ENCODE data around the gene RPS4Y2. TPM values are rescaled to one million over a fixed set of nuclear protein-coding genes. Genes with fewer than 3 reads are reported as not detected.

Gene RPS4Y2
- total RNA-seq, 1 experiment from 2014 or later: not detected

- Mint-ChIP-seq H3K27ac (no peak overlapping the region), H3K9me3 (peaks cover 41% of the 10 kb centered on the region), H3K27me3 (ENCODE audit: low read depth) (peaks cover 5% of the 10 kb centered on the region), H3K36me3 (peaks cover 33% of the 10 kb centered on the region), H3K4me3 (no peak overlapping the region), H3K4me1 (no peaks in the 10 kb centered on the region)
- CTCF ChIA-PET: no interaction called here
- POLR2A ChIA-PET: no interaction called here
- DNase-seq (ENCODE audit: low spot score): no peak
- no peak for ATAC-seq
- TF ChIP-seq GABPB1 (CRISPR knock-in tag; IDR thresholded peaks at IDR 0.05) (no peak), CBFB (CRISPR knock-in tag; IDR thresholded peaks at IDR 0.05; ENCODE audit: low read depth) (no peak)
- TF ChIP-seq, protein P1, sequence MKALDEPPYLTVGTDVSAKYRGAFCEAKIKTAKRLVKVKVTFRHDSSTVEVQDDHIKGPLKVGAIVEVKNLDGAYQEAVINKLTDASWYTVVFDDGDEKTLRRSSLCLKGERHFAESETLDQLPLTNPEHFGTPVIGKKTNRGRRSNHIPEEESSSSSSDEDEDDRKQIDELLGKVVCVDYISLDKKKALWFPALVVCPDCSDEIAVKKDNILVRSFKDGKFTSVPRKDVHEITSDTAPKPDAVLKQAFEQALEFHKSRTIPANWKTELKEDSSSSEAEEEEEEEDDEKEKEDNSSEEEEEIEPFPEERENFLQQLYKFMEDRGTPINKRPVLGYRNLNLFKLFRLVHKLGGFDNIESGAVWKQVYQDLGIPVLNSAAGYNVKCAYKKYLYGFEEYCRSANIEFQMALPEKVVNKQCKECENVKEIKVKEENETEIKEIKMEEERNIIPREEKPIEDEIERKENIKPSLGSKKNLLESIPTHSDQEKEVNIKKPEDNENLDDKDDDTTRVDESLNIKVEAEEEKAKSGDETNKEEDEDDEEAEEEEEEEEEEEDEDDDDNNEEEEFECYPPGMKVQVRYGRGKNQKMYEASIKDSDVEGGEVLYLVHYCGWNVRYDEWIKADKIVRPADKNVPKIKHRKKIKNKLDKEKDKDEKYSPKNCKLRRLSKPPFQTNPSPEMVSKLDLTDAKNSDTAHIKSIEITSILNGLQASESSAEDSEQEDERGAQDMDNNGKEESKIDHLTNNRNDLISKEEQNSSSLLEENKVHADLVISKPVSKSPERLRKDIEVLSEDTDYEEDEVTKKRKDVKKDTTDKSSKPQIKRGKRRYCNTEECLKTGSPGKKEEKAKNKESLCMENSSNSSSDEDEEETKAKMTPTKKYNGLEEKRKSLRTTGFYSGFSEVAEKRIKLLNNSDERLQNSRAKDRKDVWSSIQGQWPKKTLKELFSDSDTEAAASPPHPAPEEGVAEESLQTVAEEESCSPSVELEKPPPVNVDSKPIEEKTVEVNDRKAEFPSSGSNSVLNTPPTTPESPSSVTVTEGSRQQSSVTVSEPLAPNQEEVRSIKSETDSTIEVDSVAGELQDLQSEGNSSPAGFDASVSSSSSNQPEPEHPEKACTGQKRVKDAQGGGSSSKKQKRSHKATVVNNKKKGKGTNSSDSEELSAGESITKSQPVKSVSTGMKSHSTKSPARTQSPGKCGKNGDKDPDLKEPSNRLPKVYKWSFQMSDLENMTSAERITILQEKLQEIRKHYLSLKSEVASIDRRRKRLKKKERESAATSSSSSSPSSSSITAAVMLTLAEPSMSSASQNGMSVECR (CRISPR knock-in tag; IDR thresholded peaks at IDR 0.05; ENCODE audit: borderline replicate concordance): no peak
These were observed 42.6 kb downstream of the RPS4Y2 start for GRCh38 chrY:20798351-20799049.

- ATAC-seq (no peak), DNase-seq (ENCODE audit: low spot score) (no peak)
- CTCF ChIA-PET: no interaction called here
- TF ChIP-seq, protein P2, sequence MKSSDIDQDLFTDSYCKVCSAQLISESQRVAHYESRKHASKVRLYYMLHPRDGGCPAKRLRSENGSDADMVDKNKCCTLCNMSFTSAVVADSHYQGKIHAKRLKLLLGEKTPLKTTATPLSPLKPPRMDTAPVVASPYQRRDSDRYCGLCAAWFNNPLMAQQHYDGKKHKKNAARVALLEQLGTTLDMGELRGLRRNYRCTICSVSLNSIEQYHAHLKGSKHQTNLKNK (CRISPR knock-in tag; IDR thresholded peaks at IDR 0.05): no peak
- TF ChIP-seq ZBTB21 (CRISPR knock-in tag; IDR thresholded peaks at IDR 0.05; ENCODE audit: borderline replicate concordance): no peak
- no peak for TF ChIP-seq SMAD3 (CRISPR knock-in tag; IDR thresholded peaks at IDR 0.05; ENCODE audit: borderline replicate concordance)
- no peak for TF ChIP-seq PRRX2 (CRISPR knock-in tag; IDR thresholded peaks at IDR 0.05)
- no peak for TF ChIP-seq ELF4 (CRISPR knock-in tag; IDR thresholded peaks at IDR 0.05; ENCODE audit: low read depth)
- TF ChIP-seq, protein P3, sequence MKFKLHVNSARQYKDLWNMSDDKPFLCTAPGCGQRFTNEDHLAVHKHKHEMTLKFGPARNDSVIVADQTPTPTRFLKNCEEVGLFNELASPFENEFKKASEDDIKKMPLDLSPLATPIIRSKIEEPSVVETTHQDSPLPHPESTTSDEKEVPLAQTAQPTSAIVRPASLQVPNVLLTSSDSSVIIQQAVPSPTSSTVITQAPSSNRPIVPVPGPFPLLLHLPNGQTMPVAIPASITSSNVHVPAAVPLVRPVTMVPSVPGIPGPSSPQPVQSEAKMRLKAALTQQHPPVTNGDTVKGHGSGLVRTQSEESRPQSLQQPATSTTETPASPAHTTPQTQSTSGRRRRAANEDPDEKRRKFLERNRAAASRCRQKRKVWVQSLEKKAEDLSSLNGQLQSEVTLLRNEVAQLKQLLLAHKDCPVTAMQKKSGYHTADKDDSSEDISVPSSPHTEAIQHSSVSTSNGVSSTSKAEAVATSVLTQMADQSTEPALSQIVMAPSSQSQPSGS (CRISPR knock-in tag; IDR thresholded peaks at IDR 0.05; ENCODE audit: borderline replicate concordance, low read depth): no peak
- no peak for TF ChIP-seq CBFB (CRISPR knock-in tag; IDR thresholded peaks at IDR 0.05; ENCODE audit: low read depth)
- no peak for TF ChIP-seq ZSCAN18 (CRISPR knock-in tag; IDR thresholded peaks at IDR 0.05)
- no peak for TF ChIP-seq FOXJ3 (CRISPR knock-in tag; IDR thresholded peaks at IDR 0.05; ENCODE audit: borderline replicate concordance)
- no peak for TF ChIP-seq FOXP1 (CRISPR knock-in tag; IDR thresholded peaks at IDR 0.05; ENCODE audit: borderline replicate concordance)
- POLR2A ChIA-PET: no interaction called here
- Mint-ChIP-seq H3K27ac (no peak overlapping the region), H3K9me3 (peaks cover 54% of the 10 kb centered on the region), H3K4me1 (no peaks in the 10 kb centered on the region), H3K4me3 (no peak overlapping the region), H3K36me3 (peaks cover 33% of the 10 kb centered on the region), H3K27me3 (ENCODE audit: low read depth) (peaks cover 3% of the 10 kb centered on the region; the same call in 1 of the 2 replicates)
These were observed 46.8 kb downstream of the RPS4Y2 start for GRCh38 chrY:20802659-20803058.

- Mint-ChIP-seq H3K27me3 (ENCODE audit: low read depth) (peaks cover 3% of the 10 kb centered on the region; the same call in 1 of the 2 replicates), H3K4me3 (no peak overlapping the region), H3K27ac (no peak overlapping the region), H3K4me1 (no peaks in the 10 kb centered on the region), H3K36me3 (peaks cover 21% of the 10 kb centered on the region), H3K9me3 (peaks cover 46% of the 10 kb centered on the region)
- no peak for TF ChIP-seq GABPB1 (CRISPR knock-in tag; IDR thresholded peaks at IDR 0.05)
- TF ChIP-seq ZNF138 (CRISPR knock-in tag; conservative IDR thresholded peaks at IDR 0.05): no peak
- POLR2A ChIA-PET: no interaction called here
- ATAC-seq (no peak), DNase-seq (ENCODE audit: low spot score) (no peak)
- CTCF ChIA-PET: no interaction called here
These were observed 50.3 kb downstream of the RPS4Y2 start for GRCh38 chrY:20806243-20806642.
